CD4-positive, alpha-beta memory T cell (primary cell): Measurements from ENCODE around the gene PAFAH1B1. TPM values are rescaled to one million over a fixed set of nuclear protein-coding genes. Genes with fewer than 3 reads are reported as not detected.
"Not testable (repeated sequence)": the region's sequence is repeated elsewhere in the genome, so short reads cannot be mapped to it uniquely, and the experiment has no call there.

Source experiments
- CTCF ChIA-PET: fragments of 350-600 bp; sonication (Branson Sonifier 250); formaldehyde crosslinking; loops from one replicate; lab custom pipeline; 2021; ENCODE audit warnings: inconsistent platforms; ENCODE audit not compliant: partially characterized antibody; lab: Charles Lee
- POLR2A ChIA-PET: fragments of 350-600 bp; sonication (Branson Sonifier 250); formaldehyde crosslinking; loops from one replicate; lab custom pipeline; 2021; ENCODE audit not compliant: partially characterized antibody; lab: Charles Lee
- DNase-seq, 5 donors: peaks; one replicate each; pipeline versions ENCODE4 v3.0.0 to v3.0.0-alpha.2; 2020 to 2022; ENCODE audit warnings: mixed read lengths in 1 of 5
- H3K27ac ChIP-seq: one replicate; pipeline ENCODE4 v1.7.0; 2013; ENCODE audit warnings: low read depth, low read length
- H3K27me3 ChIP-seq: 2 replicates; pipeline ENCODE4 v1.7.0; 2013; ENCODE audit warnings: mild to moderate bottlenecking, low read length, moderate library complexity; ENCODE audit not compliant: insufficient read depth
- H3K36me3 ChIP-seq: 2 replicates; pipeline ENCODE4 v1.7.0; 2013; ENCODE audit warnings: mild to moderate bottlenecking, low read length, moderate library complexity; ENCODE audit not compliant: insufficient read depth
- H3K4me1 ChIP-seq: 2 replicates; pipeline ENCODE4 v1.7.0; 2013; ENCODE audit warnings: mild to moderate bottlenecking, low read length, moderate library complexity; ENCODE audit not compliant: insufficient read depth
- H3K4me3 ChIP-seq, 2 donors: one replicate each; pipeline ENCODE4 v1.7.0; 2013; ENCODE audit warnings: low read length in 2 of 2, mild to moderate bottlenecking in 1 of 2
- H3K9me3 ChIP-seq, 2 donors: one replicate each; pipeline ENCODE4 v1.7.0; 2013; ENCODE audit warnings: low read length in 2 of 2, control low read depth in 1 of 2; ENCODE audit not compliant: control insufficient read depth in 1 of 2
- H3K27ac Mint-ChIP-seq, 7 donors: one replicate each; pipeline ENCODE4 v1.8.0; 2020 to 2021; ENCODE audit warnings: mixed read lengths in 7 of 7, mild to moderate bottlenecking in 6 of 7, inconsistent platforms in 3 of 7, moderate library complexity in 3 of 7
- H3K27me3 Mint-ChIP-seq, 2 donors: one replicate each; pipeline ENCODE4 v1.8.0; 2020 to 2021; ENCODE audit warnings: mixed read lengths in 2 of 2
- H3K36me3 Mint-ChIP-seq, 2 donors: one replicate each; pipeline ENCODE4 v1.8.0; 2020 to 2021; ENCODE audit warnings: mixed read lengths in 2 of 2, inconsistent platforms in 1 of 2, mild to moderate bottlenecking in 1 of 2
- H3K4me1 Mint-ChIP-seq, 4 donors: one replicate each; pipeline ENCODE4 v1.8.0; 2020 to 2021; ENCODE audit warnings: mixed read lengths in 4 of 4, mild to moderate bottlenecking in 1 of 4
- H3K4me3 Mint-ChIP-seq, 8 donors: one replicate each; pipeline ENCODE4 v1.8.0; 2020 to 2021; ENCODE audit warnings: mixed read lengths in 8 of 8, mild to moderate bottlenecking in 7 of 8, moderate library complexity in 6 of 8, inconsistent platforms in 3 of 8
- H3K9me3 Mint-ChIP-seq, 8 donors: one replicate each; pipeline ENCODE4 v1.8.0; 2020 to 2021; ENCODE audit warnings: mixed read lengths in 8 of 8, mild to moderate bottlenecking in 5 of 8, inconsistent platforms in 3 of 8, moderate library complexity in 1 of 8
- intact Hi-C: fragments of 100-400 bp; cut with micrococcal nuclease; formaldehyde crosslinking; loops from one replicate; pipeline ENCODE4 v1.15.1; 2023
- polyA plus RNA-seq, 2 donors: library from polyadenylated mRNA; unstranded; fragments of 300-500 nt; fragmentation: Illumina TruSeq; gene quantifications; one replicate each; pipeline ENCODE4 v1.2.3, GENCODE V29; 2021
- total RNA-seq, 2 experiments: library from RNA; stranded (reverse); gene quantifications; one replicate each; pipeline ENCODE4 v1.2.3, GENCODE V29; 2021

Gene PAFAH1B1
- total RNA-seq = 100 to 1,000 TPM; 152 to 153 TPM
- 10 to 100 TPM; 18.1 to 23.3 TPM for polyA plus RNA-seq

GRCh38 chr17:2592971-2593820 lies at the start of gene PAFAH1B1:
Gene PAFAH1B1, plus strand, starts transcription at chr17:2593654. Its CDS starts 44,635 bp downstream, at chr17:2638289.
- H3K27ac Mint-ChIP-seq = peak within 1 kb of the TSS; percentile 90 to 97 (median 96)
- Histone ChIP-seq H3K36me3 (no peaks in the 10 kb centered on the region), H3K9me3 (no peaks in the 10 kb centered on the region), H3K4me3 (peak within 1 kb of the TSS; percentile 78 to 91), H3K27me3 (no peaks in the 10 kb centered on the region), H3K27ac (peak within 1 kb of the TSS; percentile 99), H3K4me1 (peaks cover 38% of the 10 kb centered on the region)
- peaks cover 0 to 8% of the 10 kb centered on the region in 2 donors for H3K36me3 Mint-ChIP-seq
- ChIA-PET POLR2A (interaction anchor here (0.6 to 3.1 kb wide), 10 partner anchors 13 to 257 kb away, joined by 3 to 16 read pairs (median 4); partner anchors contain the start of genes METTL16 and TSR1), CTCF (interaction anchor here (0.9 to 3.7 kb wide), 6 partner anchors 9 to 211 kb away, joined by 3 to 35 read pairs (median 4); no protein-coding TSS in a partner anchor)
- H3K4me3 Mint-ChIP-seq = peak within 1 kb of the TSS; percentile 91 to 100 (median 95)
- no peaks in the 10 kb centered on the region for H3K9me3 Mint-ChIP-seq
- peaks cover 18 to 42% (median 31%) of the 10 kb centered on the region in 4 donors for H3K4me1 Mint-ChIP-seq
- no peaks in the 10 kb centered on the region for H3K27me3 Mint-ChIP-seq
- intact Hi-C loops = loop anchor here (1.0 to 2.0 kb wide), 4 partner anchors 82 to 192 kb away; partner anchors contain the start of genes CLUH, METTL16 and MNT
- peak; percentile 93 to 97 (median 96) for DNase-seq

- H3K27ac ChIP-seq = no peak overlapping the region
- ChIA-PET CTCF (no interaction called here), POLR2A (no interaction called here)
- no peak for DNase-seq
- Mint-ChIP-seq H3K27me3 (peaks cover 3 to 5% of the 10 kb centered on the region in 2 donors), H3K27ac (peak overlapping the region in 1 of 7 donors; percentile 7), H3K36me3 (no peaks in the 10 kb centered on the region), H3K4me3 (no peak overlapping the region), H3K9me3 (no peaks in the 10 kb centered on the region), H3K4me1 (peaks cover 0 to 1% (median 0%) of the 10 kb centered on the region in 4 donors)
- H3K36me3 ChIP-seq = no peaks in the 10 kb centered on the region
- H3K9me3 ChIP-seq = no peaks in the 10 kb centered on the region
- H3K4me1 ChIP-seq = no peaks in the 10 kb centered on the region
- no peak overlapping the region for H3K4me3 ChIP-seq
- intact Hi-C loops = no loop called here
- H3K27me3 ChIP-seq = no peaks in the 10 kb centered on the region
These were observed 48.1 kb upstream of the PAFAH1B1 start for GRCh38 chr17:2545393-2545792.

- H3K9me3 ChIP-seq = no peaks in the 10 kb centered on the region
- no peak for DNase-seq
- no peak overlapping the region for H3K27ac Mint-ChIP-seq
- H3K36me3 ChIP-seq = no peaks in the 10 kb centered on the region
- H3K27me3 ChIP-seq = no peaks in the 10 kb centered on the region
- H3K4me1 Mint-ChIP-seq = no peaks in the 10 kb centered on the region
- no peaks in the 10 kb centered on the region for H3K36me3 Mint-ChIP-seq
- peaks cover 0 to 3% (median 0%) of the 10 kb centered on the region in 8 donors for H3K9me3 Mint-ChIP-seq
- H3K4me3 ChIP-seq = no peak overlapping the region
- H3K27me3 Mint-ChIP-seq = peaks cover 3 to 8% of the 10 kb centered on the region in 2 donors
- CTCF ChIA-PET = no interaction called here
- no peaks in the 10 kb centered on the region for H3K4me1 ChIP-seq
- intact Hi-C loops = no loop called here
- no peak overlapping the region for H3K27ac ChIP-seq
- no peak overlapping the region for H3K4me3 Mint-ChIP-seq
- POLR2A ChIA-PET = no interaction called here
These were observed 46.3 kb upstream of the PAFAH1B1 start for GRCh38 chr17:2547176-2547575.

GRCh38 chr17:2548026-2548425 lies 45.4 kb upstream of the PAFAH1B1 start:
- H3K9me3 ChIP-seq, H3K4me1 Mint-ChIP-seq, H3K27me3 Mint-ChIP-seq, H3K4me1 ChIP-seq, H3K4me3 Mint-ChIP-seq, POLR2A ChIA-PET, H3K36me3 ChIP-seq, H3K9me3 Mint-ChIP-seq, DNase-seq, H3K27ac Mint-ChIP-seq, H3K27ac ChIP-seq, intact Hi-C loops, H3K27me3 ChIP-seq, H3K4me3 ChIP-seq, H3K36me3 Mint-ChIP-seq: not testable (repeated sequence)
- CTCF ChIA-PET = interaction anchor here (1.4 kb wide), 1 partner anchor 9 kb away, joined by 3 read pairs; no protein-coding TSS in a partner anchor

- ChIA-PET CTCF (interaction anchor here (1.4 kb wide), 1 partner anchor 10 kb away, joined by 3 read pairs; no protein-coding TSS in a partner anchor), POLR2A (no interaction called here)
- no peaks in the 10 kb centered on the region for H3K9me3 ChIP-seq
- H3K27me3 ChIP-seq = no peaks in the 10 kb centered on the region
- Mint-ChIP-seq H3K27me3 (peaks cover 6 to 7% of the 10 kb centered on the region in 2 donors), H3K27ac (no peak overlapping the region), H3K4me1 (no peaks in the 10 kb centered on the region), H3K9me3 (peaks cover 0 to 3% (median 0%) of the 10 kb centered on the region in 8 donors), H3K4me3 (no peak overlapping the region), H3K36me3 (no peaks in the 10 kb centered on the region)
- no peak overlapping the region for H3K4me3 ChIP-seq
- intact Hi-C loops = no loop called here
- no peaks in the 10 kb centered on the region for H3K4me1 ChIP-seq
- no peak overlapping the region for H3K27ac ChIP-seq
- no peak for DNase-seq
- no peaks in the 10 kb centered on the region for H3K36me3 ChIP-seq
These were observed 43.9 kb upstream of the PAFAH1B1 start for GRCh38 chr17:2549392-2550211.

- no peak for DNase-seq
- Mint-ChIP-seq H3K36me3 (no peaks in the 10 kb centered on the region), H3K9me3 (peaks cover 0 to 3% (median 0%) of the 10 kb centered on the region in 8 donors), H3K27me3 (peaks cover 6 to 7% of the 10 kb centered on the region in 2 donors), H3K4me1 (no peaks in the 10 kb centered on the region), H3K27ac (no peak overlapping the region), H3K4me3 (no peak overlapping the region)
- Histone ChIP-seq H3K27ac (no peak overlapping the region), H3K4me3 (no peak overlapping the region), H3K36me3 (no peaks in the 10 kb centered on the region), H3K27me3 (no peaks in the 10 kb centered on the region), H3K4me1 (no peaks in the 10 kb centered on the region), H3K9me3 (no peaks in the 10 kb centered on the region)
- POLR2A ChIA-PET = no interaction called here
- CTCF ChIA-PET = no interaction called here
- intact Hi-C loops = no loop called here
These were observed 42.0 kb upstream of the PAFAH1B1 start for GRCh38 chr17:2551493-2551892.

- no peaks in the 10 kb centered on the region for H3K36me3 ChIP-seq
- H3K27ac ChIP-seq = no peak overlapping the region
- H3K36me3 Mint-ChIP-seq = no peaks in the 10 kb centered on the region
- peaks cover 0 to 3% (median 0%) of the 10 kb centered on the region in 8 donors for H3K9me3 Mint-ChIP-seq
- no peak for DNase-seq
- H3K4me3 ChIP-seq = no peak overlapping the region
- H3K27me3 Mint-ChIP-seq = peaks cover 6 to 10% of the 10 kb centered on the region in 2 donors
- no peak overlapping the region for H3K4me3 Mint-ChIP-seq
- H3K27ac Mint-ChIP-seq = peak overlapping the region in 1 of 7 donors; percentile 42
- no peaks in the 10 kb centered on the region for H3K27me3 ChIP-seq
- no peaks in the 10 kb centered on the region for H3K4me1 Mint-ChIP-seq
- no peaks in the 10 kb centered on the region for H3K4me1 ChIP-seq
- ChIA-PET POLR2A (no interaction called here), CTCF (no interaction called here)
- H3K9me3 ChIP-seq = no peaks in the 10 kb centered on the region
- intact Hi-C loops = no loop called here
These were observed 41.5 kb upstream of the PAFAH1B1 start for GRCh38 chr17:2551928-2552327.
